ENCODE data around the gene MED14. TPM values are rescaled to one million over a fixed set of nuclear protein-coding genes. Genes with fewer than 3 reads are reported as not detected.
A peak's percentile ranks its signal among the peaks of the same experiment; 100 is the strongest.

MED14 gene
- total RNA-seq, 1 experiment from 2014 or later = 136 TPM

DNA sequence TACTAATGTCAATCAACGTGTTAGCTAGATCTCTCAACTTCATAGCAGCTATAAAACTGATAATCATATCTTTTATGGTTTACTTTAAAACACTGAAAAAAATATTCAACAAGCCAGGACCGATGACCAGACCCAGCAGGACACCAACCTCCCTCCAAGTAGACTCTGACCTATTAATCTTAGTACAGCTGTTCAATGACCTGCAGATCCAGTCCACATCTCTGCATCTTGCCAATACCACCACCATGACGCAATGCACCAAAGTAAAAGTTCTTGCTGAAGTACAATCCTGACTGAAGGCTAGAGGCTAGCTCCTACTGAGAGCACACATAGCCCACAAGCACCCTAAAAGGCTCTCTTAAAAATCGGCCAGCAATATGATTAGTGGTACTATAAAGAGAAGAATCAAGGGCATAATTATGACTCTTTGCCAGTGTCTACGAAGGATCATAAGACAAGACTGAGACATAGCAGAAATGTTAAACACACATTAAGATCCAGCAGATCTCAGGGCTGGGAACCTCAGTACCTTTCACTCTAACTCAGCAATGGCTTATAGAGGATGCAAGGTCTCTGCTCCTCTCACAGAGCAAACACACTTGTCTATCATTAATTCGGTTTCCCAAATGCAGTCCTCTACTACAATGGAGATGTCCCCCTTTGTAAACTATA lies 7.6 kb downstream of the MED14 start:
- no peaks in the 10 kb centered on the region for H3K27me3 ChIP-seq (ENCODE audit: insufficient read depth, low read length)
- H3K4me3 Mint-ChIP-seq = no peak overlapping the region
- H3K4me1 ChIP-seq (ENCODE audit: insufficient read depth, low read length) = no peaks in the 10 kb centered on the region
- no peak overlapping the region for H3T11ph ChIP-seq (ENCODE audit: low read length)
- H3K27me3 Mint-ChIP-seq (ENCODE audit: low read depth) = no peaks in the 10 kb centered on the region
- no peak overlapping the region for H2BK15ac ChIP-seq (ENCODE audit: low read depth, low read length)
- peak overlapping the region in 1 of 3 experiments; percentile 58; a peak in 2 of 7 replicates for H3K27ac Mint-ChIP-seq
- H3K36me3 Mint-ChIP-seq (ENCODE audit: insufficient read depth in 1 of 3, low read depth in 3 of 3) = peaks cover 24 to 67% (median 56%) of the 10 kb centered on the region in 3 experiments
- no peak overlapping the region for H2BK20ac ChIP-seq (ENCODE audit: low read depth, low read length, poor library complexity, severe bottlenecking)
- 100% methylated on average over 1 of the region's 6 CpGs for WGBS (ENCODE audit: extremely low coverage, insufficient read length, low lambda C conversion rate)
- no peak overlapping the region for H2BK120ac ChIP-seq (ENCODE audit: low read depth, low read length, poor library complexity, severe bottlenecking)
- no peak overlapping the region for H3K4ac ChIP-seq (ENCODE audit: low read depth, low read length)
- H4K91ac ChIP-seq (ENCODE audit: insufficient read length, low read depth, low read length) = no peak overlapping the region
- DNase-seq = no peak
- no peaks in the 10 kb centered on the region for H3K23me2 ChIP-seq (ENCODE audit: insufficient read length, low read depth, low read length, poor library complexity, severe bottlenecking)
- no peak overlapping the region for H3K23ac ChIP-seq (ENCODE audit: insufficient read length, low read depth, low read length)
- H4K8ac ChIP-seq (replicated peaks; ENCODE audit: insufficient read length, low read depth, low read length) = no peak overlapping the region
- H3K4me1 Mint-ChIP-seq = peaks cover 15 to 59% of the 10 kb centered on the region in 2 experiments
- H3K27ac ChIP-seq (ENCODE audit: insufficient read length, low read depth, low read length) = no peak overlapping the region
- TF ChIP-seq, protein P1, sequence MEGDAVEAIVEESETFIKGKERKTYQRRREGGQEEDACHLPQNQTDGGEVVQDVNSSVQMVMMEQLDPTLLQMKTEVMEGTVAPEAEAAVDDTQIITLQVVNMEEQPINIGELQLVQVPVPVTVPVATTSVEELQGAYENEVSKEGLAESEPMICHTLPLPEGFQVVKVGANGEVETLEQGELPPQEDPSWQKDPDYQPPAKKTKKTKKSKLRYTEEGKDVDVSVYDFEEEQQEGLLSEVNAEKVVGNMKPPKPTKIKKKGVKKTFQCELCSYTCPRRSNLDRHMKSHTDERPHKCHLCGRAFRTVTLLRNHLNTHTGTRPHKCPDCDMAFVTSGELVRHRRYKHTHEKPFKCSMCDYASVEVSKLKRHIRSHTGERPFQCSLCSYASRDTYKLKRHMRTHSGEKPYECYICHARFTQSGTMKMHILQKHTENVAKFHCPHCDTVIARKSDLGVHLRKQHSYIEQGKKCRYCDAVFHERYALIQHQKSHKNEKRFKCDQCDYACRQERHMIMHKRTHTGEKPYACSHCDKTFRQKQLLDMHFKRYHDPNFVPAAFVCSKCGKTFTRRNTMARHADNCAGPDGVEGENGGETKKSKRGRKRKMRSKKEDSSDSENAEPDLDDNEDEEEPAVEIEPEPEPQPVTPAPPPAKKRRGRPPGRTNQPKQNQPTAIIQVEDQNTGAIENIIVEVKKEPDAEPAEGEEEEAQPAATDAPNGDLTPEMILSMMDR (conservative IDR thresholded peaks at IDR 0.05) = no peak
- H3K9me3 ChIP-seq (ENCODE audit: control insufficient read depth, low read depth, low read length) = no peaks in the 10 kb centered on the region
- H2AFZ ChIP-seq (ENCODE audit: low read length) = no peak overlapping the region
- H3K14ac ChIP-seq (ENCODE audit: insufficient read depth, low read length) = no peak overlapping the region
- no peaks in the 10 kb centered on the region for H4K20me1 ChIP-seq (ENCODE audit: control insufficient read depth, insufficient read depth, insufficient read length)
- H3K9me3 Mint-ChIP-seq = peaks cover 47 to 55% of the 10 kb centered on the region in 2 experiments
- no peak overlapping the region for H3K18ac ChIP-seq (ENCODE audit: insufficient read length, low read depth, low read length)
- peaks cover 21% of the 10 kb centered on the region; the same call in 1 of the 2 replicates for H3K79me2 ChIP-seq (ENCODE audit: insufficient read depth, low read length)
- no peak overlapping the region for H2BK12ac ChIP-seq (ENCODE audit: insufficient read length, low read depth, low read length)
- no peaks in the 10 kb centered on the region for H3K79me1 ChIP-seq (ENCODE audit: insufficient read depth, low read depth, low read length, poor library complexity, severe bottlenecking)
- H4K5ac ChIP-seq (ENCODE audit: insufficient read length, low read depth, low read length) = no peak overlapping the region
- H3K4me2 ChIP-seq (ENCODE audit: insufficient read depth, insufficient read length, low read length) = no peak overlapping the region
- H2BK5ac ChIP-seq (ENCODE audit: insufficient read length, low read length) = no peak overlapping the region
- no peak overlapping the region for H3K56ac ChIP-seq (ENCODE audit: insufficient read length, low read depth, low read length)
- H2AK5ac ChIP-seq (ENCODE audit: insufficient read length, low read length) = no peak overlapping the region
- H3K9ac ChIP-seq (ENCODE audit: extremely low read depth, insufficient read length, low read length) = no peak overlapping the region

Data from H9 (cell line).